Limb (tissue), 2 donors: ENCODE measurements around the gene DMD.
"Not testable (repeated sequence)": the region's sequence is repeated elsewhere in the genome, so short reads cannot be mapped to it uniquely, and the experiment has no call there.

Experiments
- DNase-seq, 2 donors: peaks; one replicate each; pipeline ENCODE4 v3.0.0-alpha.2; 2016; ENCODE audit errors: extremely low spot score in 2 of 2

The DMD gene

GRCh38 chrX:33211356-33212260 lies at the start of gene DMD:
Gene DMD, minus strand, starts transcription at chrX:33211549. Its CDS starts 237 bp downstream, at chrX:33211312.
- DNase-seq: peak; percentile 34 to 66

- no peak for DNase-seq
Observed at GRCh38 chrX:33252306-33252825, 41.0 kb upstream of the DMD start.

GRCh38 chrX:33218819-33219218 lies 7.5 kb upstream of the DMD start:
- DNase-seq: no peak

GRCh38 chrX:33210156-33210555 lies 1.2 kb downstream of the DMD start:
- no peak for DNase-seq

- no peak for DNase-seq
Observed at GRCh38 chrX:33207056-33207455, 4.3 kb downstream of the DMD start.

DNA sequence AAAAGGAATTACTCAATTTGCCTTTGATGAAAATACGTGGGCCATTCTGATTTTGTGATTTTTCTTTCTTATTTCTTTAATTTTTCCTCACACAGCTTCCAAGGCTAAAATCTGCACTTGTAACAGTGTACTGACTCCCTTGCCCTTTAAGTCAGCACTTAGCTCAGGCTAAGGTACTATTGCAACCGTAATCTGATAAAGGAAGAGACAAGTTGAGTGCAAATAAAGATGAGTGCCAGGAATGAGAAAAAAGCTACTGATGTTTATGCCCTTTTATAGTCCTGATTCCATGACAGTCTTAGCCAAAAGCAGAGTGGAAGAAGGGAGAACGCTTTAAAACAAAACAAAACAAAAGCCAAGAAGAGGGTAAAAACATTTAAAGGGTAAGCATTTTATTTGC lies 6.0 kb downstream of the DMD start:
- DNase-seq: no peak

DNA sequence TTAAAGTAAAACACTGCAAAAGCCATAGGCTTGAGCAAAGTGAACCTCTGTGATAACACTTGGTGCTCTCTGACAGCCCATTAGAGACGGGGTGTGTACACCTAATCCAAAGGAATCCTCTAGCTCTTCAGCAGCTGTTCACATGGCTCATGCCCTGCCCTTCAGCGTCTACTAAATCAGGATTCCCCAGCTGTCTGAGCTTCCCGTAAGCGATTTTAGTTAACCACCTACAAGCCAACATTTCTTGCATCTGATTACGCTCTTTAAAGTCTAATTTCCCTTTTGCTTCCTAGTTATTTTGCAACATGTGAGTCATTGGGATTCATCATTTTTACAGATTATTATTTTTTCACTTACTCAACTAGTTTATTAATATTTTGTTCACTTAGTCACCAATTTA lies 6.5 kb downstream of the DMD start:
- DNase-seq: peak; percentile 18 to 24

GRCh38 chrX:33198561-33199279 lies 12.6 kb downstream of the DMD start:
- no peak for DNase-seq

GRCh38 chrX:33195698-33196097 lies 15.7 kb downstream of the DMD start:
- DNase-seq: no peak

GRCh38 chrX:33194876-33195433 lies 16.4 kb downstream of the DMD start:
- DNase-seq: no peak

DNA sequence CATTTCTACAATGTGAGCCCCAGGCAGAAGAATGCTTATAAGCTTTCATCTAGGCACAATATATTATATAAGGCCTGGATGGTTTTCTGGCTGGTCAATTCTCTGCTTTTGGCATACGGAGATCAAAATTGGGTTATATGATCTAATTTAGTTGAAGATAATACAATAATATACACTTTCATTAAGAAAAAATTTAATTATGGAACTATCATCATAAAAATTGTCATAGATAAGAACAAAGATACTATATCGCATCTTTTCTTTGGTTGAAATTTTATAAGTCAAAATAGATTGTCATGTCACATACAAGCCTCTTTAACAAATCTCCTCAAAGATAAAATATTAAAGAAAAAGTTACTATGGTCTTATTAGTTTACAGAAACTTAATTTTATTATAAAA lies 17.1 kb downstream of the DMD start:
- DNase-seq: no peak

GRCh38 chrX:33190016-33190415 lies 21.3 kb downstream of the DMD start:
- no peak for DNase-seq

DNA sequence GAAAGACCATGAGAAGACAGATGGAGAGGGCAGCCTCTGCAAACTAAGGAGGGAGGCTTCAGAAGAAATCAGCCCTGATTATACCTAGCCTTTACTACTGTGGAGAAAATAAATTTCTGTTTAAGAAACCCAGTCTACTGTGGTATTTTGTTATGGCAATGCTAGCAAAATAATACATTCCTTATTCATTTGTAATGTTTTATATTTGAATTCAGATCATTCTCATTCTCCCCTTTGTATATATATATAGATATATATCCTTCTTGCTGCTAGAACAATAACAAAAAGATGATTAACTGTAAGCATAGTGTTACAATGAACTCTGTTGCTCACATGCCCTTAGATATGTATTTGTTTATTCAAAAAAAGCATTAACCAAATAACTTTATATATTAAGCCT lies 22.5 kb downstream of the DMD start:
- DNase-seq: no peak

DNA sequence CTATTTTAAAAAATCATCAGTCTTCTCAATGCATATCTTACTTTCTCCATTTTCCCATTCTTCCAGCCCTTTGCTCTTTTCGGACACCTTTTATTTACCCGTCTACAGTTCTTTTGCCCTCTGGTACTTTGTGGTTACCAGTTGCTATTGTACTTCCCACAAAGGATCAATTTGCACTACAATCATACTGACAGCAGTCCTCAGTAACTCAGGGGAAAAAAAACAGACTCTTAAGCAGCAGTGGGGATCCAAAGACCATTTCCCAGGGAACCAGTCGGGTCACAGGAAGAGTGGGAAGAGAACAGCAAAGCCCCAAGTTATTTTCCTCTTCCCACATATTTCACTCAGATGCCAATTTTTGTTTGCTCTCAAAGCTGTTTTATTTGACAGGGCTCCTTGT lies 23.1 kb downstream of the DMD start:
- DNase-seq: no peak

DNA sequence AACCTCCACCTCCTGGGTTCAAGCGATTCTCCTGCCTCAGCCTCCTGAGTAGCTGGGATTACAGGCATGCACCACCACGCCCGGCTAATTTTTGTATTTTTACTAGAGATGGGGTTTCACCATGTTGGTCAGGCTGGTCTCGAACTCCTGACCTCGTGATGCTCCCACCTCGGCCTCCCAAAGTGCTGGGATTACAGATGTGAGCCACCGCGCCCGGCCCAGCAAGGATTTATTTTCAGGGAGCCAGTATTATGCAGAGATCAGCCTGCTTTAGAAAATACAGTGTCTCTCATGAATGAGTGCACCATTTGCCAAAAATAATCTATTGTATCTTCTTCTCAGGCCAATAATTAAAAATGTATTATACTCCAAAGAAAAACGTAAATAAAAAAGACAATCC lies 26.5 kb downstream of the DMD start:
- not testable (repeated sequence) for DNase-seq

GRCh38 chrX:33183361-33183760 lies 28.0 kb downstream of the DMD start:
- DNase-seq: peak; percentile 42 to 52

GRCh38 chrX:33178690-33179089 lies 32.7 kb downstream of the DMD start:
- no peak for DNase-seq

GRCh38 chrX:33178218-33178617 lies 33.1 kb downstream of the DMD start:
- DNase-seq: no peak

- no peak for DNase-seq
Observed at GRCh38 chrX:33175201-33175600, 36.1 kb downstream of the DMD start.

DNA sequence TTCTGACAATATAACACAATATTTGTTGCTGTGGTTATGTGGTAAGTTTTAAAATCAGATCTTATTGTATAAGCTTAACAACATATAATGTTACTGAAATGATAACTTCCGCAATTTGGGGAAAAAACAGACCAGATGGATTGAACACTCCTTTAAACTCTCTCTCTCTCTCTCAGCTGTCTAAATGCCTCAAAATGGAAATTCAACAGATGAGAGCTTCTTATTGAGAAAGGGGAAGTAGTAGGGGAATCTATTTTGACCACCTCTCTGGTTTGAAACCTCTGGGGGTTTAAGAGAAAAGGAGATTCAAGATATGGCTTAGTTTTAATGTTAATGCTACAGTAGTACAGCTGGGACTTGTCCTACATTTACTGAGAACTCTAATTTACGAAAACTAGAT lies 40.3 kb downstream of the DMD start:
- DNase-seq: no peak

- no peak for DNase-seq
Observed at GRCh38 chrX:33161829-33162228, 49.5 kb downstream of the DMD start.

- DNase-seq: no peak
Observed at GRCh38 chrX:33160273-33160672, 51.1 kb downstream of the DMD start.
